Vagina (tissue), 2 donors: Measurements from ENCODE around the gene HS6ST2. TPM values are rescaled to one million over a fixed set of nuclear protein-coding genes. Genes with fewer than 3 reads are reported as not detected.

Source experiments
- DNase-seq, 2 donors: peaks; one replicate each; pipeline ENCODE4 v3.0.0-alpha.2; 2017; ENCODE audit errors: extremely low spot score in 2 of 2
- H3K27ac ChIP-seq: fragments of 200-600 bp; sonication (generic); one replicate; pipeline ENCODE4 v1.5.1; 2019
- H3K27me3 ChIP-seq: fragments of 200-600 bp; sonication (generic); one replicate; pipeline ENCODE4 v1.5.1; 2019
- H3K36me3 ChIP-seq, 2 donors: fragments of 200-600 bp; sonication (generic); one replicate each; pipeline ENCODE4 v1.5.1; 2017 to 2019
- H3K4me1 ChIP-seq: fragments of 200-600 bp; sonication (generic); one replicate; pipeline ENCODE4 v1.5.1; 2019
- H3K4me3 ChIP-seq, 2 donors: fragments of 200-600 bp; sonication (generic); 1 replicate in 1 of 2; 2 replicates in 1 of 2; pipeline ENCODE4 v1.5.1; 2016 to 2019
- H3K9me3 ChIP-seq: fragments of 200-600 bp; sonication (generic); one replicate; pipeline ENCODE4 v1.5.1; 2019
- CTCF ChIP-seq, 3 experiments: fragments of 450-650 bp in 2 of 3; fragments of 200-600 bp in 1 of 3; sonication (generic) in 1 of 3; IDR thresholded peaks; one replicate each; pipeline ENCODE4 v1.5.1; 2017 to 2019; ENCODE audit warnings: antibody characterized with exemption in 3 of 3, mild to moderate bottlenecking in 2 of 3, moderate library complexity in 2 of 3
- POLR2A ChIP-seq, 2 donors: fragments of 450-650 bp; IDR thresholded peaks; one replicate each; pipeline ENCODE4 v1.6.1; 2017; ENCODE audit warnings: antibody characterized with exemption in 2 of 2, mild to moderate bottlenecking in 2 of 2, moderate library complexity in 2 of 2
- POLR2AphosphoS5 ChIP-seq, 2 donors: sonication (generic); formaldehyde crosslinking; IDR thresholded peaks; one replicate each; pipeline ENCODE4 v1.9.0; 2017; ENCODE audit warnings: antibody characterized with exemption in 2 of 2, mild to moderate bottlenecking in 2 of 2, low read depth in 1 of 2; ENCODE audit not compliant: insufficient read depth in 1 of 2
- intact Hi-C: fragments of 100-400 bp; cut with DNase I; formaldehyde crosslinking; loops from one replicate; pipeline ENCODE4 v1.15.1; 2023
- total RNA-seq: library from RNA; depleted of rRNA; stranded (reverse); fragments of >200 nt; gene quantifications from one replicate; pipeline ENCODE4 v1.2.3, GENCODE V29; 2016

HS6ST2 gene
- total RNA-seq, 1 donor from 2014 or later, result 0.74 TPM

- Histone ChIP-seq H3K4me1 (no peaks in the 10 kb centered on the region), H3K27ac (no peak overlapping the region), H3K4me3 (no peak overlapping the region), H3K27me3 (no peaks in the 10 kb centered on the region), H3K36me3 (no peaks in the 10 kb centered on the region), H3K9me3 (no peaks in the 10 kb centered on the region)
- intact Hi-C loops, result no loop called here
- DNase-seq, result no peak
- no peak for TF ChIP-seq POLR2AphosphoS5 (IDR thresholded peaks at IDR 0.05; ENCODE audit: insufficient read depth in 1 of 2, low read depth in 1 of 2)
- TF ChIP-seq CTCF (IDR thresholded peaks at IDR 0.05), result no peak
- no peak for TF ChIP-seq POLR2A (IDR thresholded peaks at IDR 0.05)
These were observed 347.9 kb downstream of the HS6ST2 start for GRCh38 chrX:132610536-132610935.

GRCh38 chrX:132609362-132609848 is 349.0 kb downstream of the HS6ST2 start:
- Histone ChIP-seq H3K36me3 (no peaks in the 10 kb centered on the region), H3K27ac (no peak overlapping the region), H3K4me3 (no peak overlapping the region), H3K4me1 (no peaks in the 10 kb centered on the region), H3K27me3 (no peaks in the 10 kb centered on the region), H3K9me3 (no peaks in the 10 kb centered on the region)
- intact Hi-C loops, result no loop called here
- TF ChIP-seq POLR2A (IDR thresholded peaks at IDR 0.05) (no peak), POLR2AphosphoS5 (IDR thresholded peaks at IDR 0.05; ENCODE audit: insufficient read depth in 1 of 2, low read depth in 1 of 2) (no peak), CTCF (IDR thresholded peaks at IDR 0.05) (no peak)
- DNase-seq, result no peak

- Histone ChIP-seq H3K27me3 (no peaks in the 10 kb centered on the region), H3K4me3 (no peak overlapping the region), H3K36me3 (no peaks in the 10 kb centered on the region), H3K27ac (no peak overlapping the region), H3K9me3 (no peaks in the 10 kb centered on the region), H3K4me1 (no peaks in the 10 kb centered on the region)
- DNase-seq, result no peak
- intact Hi-C loops, result no loop called here
- TF ChIP-seq CTCF (IDR thresholded peaks at IDR 0.05), result no peak
- no peak for TF ChIP-seq POLR2A (IDR thresholded peaks at IDR 0.05)
- no peak for TF ChIP-seq POLR2AphosphoS5 (IDR thresholded peaks at IDR 0.05; ENCODE audit: insufficient read depth in 1 of 2, low read depth in 1 of 2)
These were observed 354.6 kb downstream of the HS6ST2 start for GRCh38 chrX:132603700-132604286.

- Histone ChIP-seq H3K4me3 (no peak overlapping the region), H3K9me3 (no peaks in the 10 kb centered on the region), H3K4me1 (no peaks in the 10 kb centered on the region), H3K27me3 (no peaks in the 10 kb centered on the region), H3K27ac (no peak overlapping the region), H3K36me3 (no peaks in the 10 kb centered on the region)
- DNase-seq, result no peak
- intact Hi-C loops, result no loop called here
- TF ChIP-seq POLR2A (IDR thresholded peaks at IDR 0.05), result no peak
- TF ChIP-seq CTCF (IDR thresholded peaks at IDR 0.05), result no peak
- TF ChIP-seq POLR2AphosphoS5 (IDR thresholded peaks at IDR 0.05; ENCODE audit: insufficient read depth in 1 of 2, low read depth in 1 of 2), result no peak
These were observed 355.7 kb downstream of the HS6ST2 start for GRCh38 chrX:132602701-132603100.

GRCh38 chrX:132594999-132595398 is 363.4 kb downstream of the HS6ST2 start:
- no peak overlapping the region for H3K27ac ChIP-seq
- H3K36me3 ChIP-seq, result no peaks in the 10 kb centered on the region
- no peaks in the 10 kb centered on the region for H3K27me3 ChIP-seq
- H3K4me1 ChIP-seq, result no peaks in the 10 kb centered on the region
- no peak for DNase-seq
- intact Hi-C loops, result no loop called here
- no peaks in the 10 kb centered on the region for H3K9me3 ChIP-seq
- no peak overlapping the region for H3K4me3 ChIP-seq
- TF ChIP-seq POLR2A (IDR thresholded peaks at IDR 0.05) (no peak), CTCF (IDR thresholded peaks at IDR 0.05) (no peak), POLR2AphosphoS5 (IDR thresholded peaks at IDR 0.05; ENCODE audit: insufficient read depth in 1 of 2, low read depth in 1 of 2) (no peak)
